Progenitor cell of endocrine pancreas (in vitro differentiated cells): ENCODE results near the gene SPTBN1. TPM values are rescaled to one million over a fixed set of nuclear protein-coding genes. Genes with fewer than 3 reads are reported as not detected.
"Not testable (repeated sequence)": the region's sequence is repeated elsewhere in the genome, so short reads cannot be mapped to it uniquely, and the experiment has no call there.

Experiments used
- DNase-seq: peaks from one replicate; pipeline ENCODE4 v3.0.0; 2021; ENCODE audit warnings: low spot score; ENCODE audit not compliant: unreplicated experiment
- H3K27ac Mint-ChIP-seq: 2 replicates; pipeline ENCODE4 v1.8.0; 2021; ENCODE audit warnings: mild to moderate bottlenecking, moderate library complexity, mixed read lengths
- H3K27me3 Mint-ChIP-seq: 2 replicates; pipeline ENCODE4 v1.8.0; 2021; ENCODE audit warnings: mixed read lengths
- H3K36me3 Mint-ChIP-seq: 2 replicates; pipeline ENCODE4 v1.8.0; 2022; ENCODE audit warnings: mixed read lengths; ENCODE audit not compliant: insufficient read depth
- H3K4me1 Mint-ChIP-seq: 2 replicates; pipeline ENCODE4 v1.8.0; 2021; ENCODE audit warnings: low read depth, mixed read lengths
- H3K4me3 Mint-ChIP-seq: 2 replicates; pipeline ENCODE4 v1.8.0; 2021; ENCODE audit warnings: low read depth, mild to moderate bottlenecking, moderate library complexity, mixed read lengths
- H3K9me3 Mint-ChIP-seq: 2 replicates; pipeline ENCODE4 v1.8.0; 2021; ENCODE audit warnings: low read depth, mixed read lengths
- CTCF ChIP-seq: fragments of 200-600 bp; sonication (generic); IDR thresholded peaks from one replicate; pipeline ENCODE4 v1.5.0; 2021; ENCODE audit warnings: antibody characterized with exemption, mild to moderate bottlenecking; ENCODE audit not compliant: unreplicated experiment
- total RNA-seq: library from RNA; stranded (reverse); gene quantifications from 2 replicates; pipeline ENCODE4 v1.2.1, GENCODE V29; 2021

The SPTBN1 gene
- total RNA-seq, 1 donor from 2014 or later = 287 TPM

- Mint-ChIP-seq H3K4me3 (no peak overlapping the region), H3K27me3 (no peaks in the 10 kb centered on the region), H3K4me1 (no peaks in the 10 kb centered on the region), H3K27ac (no peak overlapping the region), H3K36me3 (no peaks in the 10 kb centered on the region), H3K9me3 (no peaks in the 10 kb centered on the region)
- DNase-seq = no peak
- TF ChIP-seq CTCF = no peak
Measured at GRCh38 chr2:54504866-54505265, 48.7 kb downstream of the SPTBN1 start.

DNA sequence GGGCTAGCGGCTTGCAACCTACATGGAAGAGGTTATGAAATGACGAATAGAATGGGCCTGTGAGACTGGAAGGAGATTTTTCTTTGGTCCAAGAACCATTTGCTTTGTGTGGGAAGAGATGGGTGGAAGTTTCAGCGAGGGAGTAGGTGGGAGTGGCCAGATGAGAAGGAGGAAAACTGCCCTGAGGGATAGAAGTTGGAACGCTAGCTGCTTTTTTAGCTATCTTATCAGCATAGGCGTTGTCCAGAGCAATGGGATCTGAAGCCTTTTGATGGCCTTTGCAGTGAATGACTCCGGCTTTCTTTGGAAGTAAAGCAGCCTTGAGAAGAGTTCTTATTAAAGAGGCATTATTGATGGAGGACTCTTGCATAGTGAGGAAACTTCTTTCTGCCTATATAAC, 52.4 kb downstream of the SPTBN1 start:
- no peak overlapping the region for H3K4me3 Mint-ChIP-seq
- H3K4me1 Mint-ChIP-seq = peaks cover 2% of the 10 kb centered on the region
- no peak overlapping the region for H3K27ac Mint-ChIP-seq
- TF ChIP-seq CTCF = no peak
- H3K9me3 Mint-ChIP-seq = no peaks in the 10 kb centered on the region
- no peaks in the 10 kb centered on the region for H3K36me3 Mint-ChIP-seq
- no peak for DNase-seq
- H3K27me3 Mint-ChIP-seq = no peaks in the 10 kb centered on the region

DNA sequence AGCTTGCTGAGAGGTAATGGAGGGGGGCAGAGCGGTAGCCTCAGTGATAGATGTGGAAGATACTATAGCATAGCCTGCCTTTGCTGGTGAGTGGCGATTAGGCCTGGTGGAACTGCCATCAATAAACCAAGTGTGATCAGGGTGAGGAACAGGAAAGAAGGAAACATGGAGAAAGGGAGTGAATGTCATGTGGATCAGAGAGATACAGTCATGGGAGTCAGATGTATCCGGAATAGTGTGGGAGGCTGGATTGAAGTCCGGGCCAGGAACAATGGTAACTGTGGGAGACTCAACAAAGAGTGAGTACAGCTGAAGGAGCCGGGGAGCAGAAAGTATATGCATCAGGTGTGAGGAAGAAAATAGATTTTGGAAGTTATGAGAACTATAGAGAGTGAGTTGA, 52.9 kb downstream of the SPTBN1 start:
- not testable (repeated sequence) for H3K27ac Mint-ChIP-seq, H3K4me1 Mint-ChIP-seq, H3K27me3 Mint-ChIP-seq, DNase-seq, H3K4me3 Mint-ChIP-seq, H3K36me3 Mint-ChIP-seq, H3K9me3 Mint-ChIP-seq

DNA sequence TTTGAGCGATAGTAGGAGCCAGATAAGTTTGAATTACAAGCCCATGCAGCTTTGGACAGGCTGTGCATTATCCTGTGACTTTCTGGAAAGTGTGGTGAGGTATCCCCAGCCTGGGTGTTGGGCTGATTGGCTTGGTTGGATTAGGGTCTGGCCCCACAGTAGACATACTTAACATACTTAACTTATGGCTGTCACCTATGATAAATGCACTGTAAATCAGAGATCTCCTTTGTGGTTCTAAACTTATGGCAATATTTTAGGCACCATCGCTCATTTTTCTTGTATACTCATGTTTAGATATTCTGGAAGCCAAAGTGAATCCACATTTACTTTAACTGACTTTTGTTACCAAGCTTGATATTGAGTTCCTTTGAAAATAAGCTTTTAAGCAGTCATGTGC, 54.8 kb downstream of the SPTBN1 start:
- peaks cover 2% of the 10 kb centered on the region for H3K4me1 Mint-ChIP-seq
- no peaks in the 10 kb centered on the region for H3K27me3 Mint-ChIP-seq

GRCh38 chr2:54512183-54512582, 56.1 kb downstream of the SPTBN1 start:
- Mint-ChIP-seq H3K4me1 (peaks cover 2% of the 10 kb centered on the region), H3K9me3 (no peaks in the 10 kb centered on the region), H3K36me3 (no peaks in the 10 kb centered on the region), H3K27ac (no peak overlapping the region), H3K27me3 (no peaks in the 10 kb centered on the region), H3K4me3 (no peak overlapping the region)
- no peak for DNase-seq
- TF ChIP-seq CTCF = no peak

More for the DNA sequence above, 54.8 kb downstream of the SPTBN1 start:
- no peak overlapping the region for H3K27ac Mint-ChIP-seq
- no peak for DNase-seq
- no peaks in the 10 kb centered on the region for H3K36me3 Mint-ChIP-seq
- no peak overlapping the region for H3K4me3 Mint-ChIP-seq
- TF ChIP-seq CTCF = no peak
- no peaks in the 10 kb centered on the region for H3K9me3 Mint-ChIP-seq

- H3K27ac Mint-ChIP-seq = no peak overlapping the region
- no peak overlapping the region for H3K4me3 Mint-ChIP-seq
- H3K4me1 Mint-ChIP-seq = peaks cover 2% of the 10 kb centered on the region
- TF ChIP-seq CTCF = no peak
- H3K27me3 Mint-ChIP-seq = no peaks in the 10 kb centered on the region
- no peak for DNase-seq
- no peaks in the 10 kb centered on the region for H3K9me3 Mint-ChIP-seq
- H3K36me3 Mint-ChIP-seq = no peaks in the 10 kb centered on the region
Measured at GRCh38 chr2:54512663-54513362, 56.7 kb downstream of the SPTBN1 start.
